AG08396 (cell line): ENCODE measurements around the gene GDI1.

ENCODE experiments used
- DNase-seq: peaks from one replicate; pipeline ENCODE4 v3.0.0; 2012; ENCODE audit warnings: low spot score, mixed read lengths

GDI1 gene

DNA sequence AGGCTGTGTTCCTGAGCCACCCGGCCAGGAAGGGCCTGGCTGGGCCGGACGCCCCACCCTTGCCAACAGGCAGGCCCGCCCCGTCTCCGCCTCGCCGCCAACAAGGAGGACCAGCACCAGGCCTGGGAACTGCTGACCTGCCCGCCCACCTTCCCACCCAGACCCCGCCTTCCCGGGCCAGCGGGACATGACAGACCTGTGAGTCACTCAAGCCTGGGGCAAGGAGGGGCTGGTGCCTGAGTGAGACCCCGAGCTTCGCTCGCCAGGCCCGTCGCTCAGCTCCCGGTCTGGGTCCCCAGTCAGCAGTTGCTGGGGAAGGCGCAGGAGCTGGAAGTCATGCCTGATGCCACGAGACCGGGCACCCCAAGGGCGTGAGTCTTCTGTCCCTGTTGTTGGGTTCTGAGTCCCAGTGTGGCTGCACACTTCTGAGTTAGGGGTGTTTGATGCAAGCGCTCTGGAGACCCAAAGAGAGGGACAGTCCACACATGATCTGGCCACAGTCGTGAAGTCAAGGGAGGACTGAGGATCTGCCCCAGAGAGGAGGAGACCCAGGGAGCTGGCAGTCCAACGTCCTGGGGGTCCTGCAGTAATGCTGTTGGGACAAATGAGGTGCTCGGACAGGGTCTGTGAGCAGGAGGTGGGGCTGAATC, 27.6 kb upstream of the GDI1 start, which contains the start of gene DNASE1L1:
DNASE1L1 (minus strand) TSS at position 33 of the 650 bp plus-strand sequence. CDS start 3,686 bp downstream, outside the sequence.
- DNase-seq = peak; percentile 62

GRCh38 chrX:154411981-154412340, 25.0 kb upstream of the GDI1 start:
- peak; percentile 62 for DNase-seq

- no peak for DNase-seq
Measured at GRCh38 chrX:154412468-154412867, 24.5 kb upstream of the GDI1 start.

- no peak for DNase-seq
Measured at GRCh38 chrX:154413142-154413541, 23.8 kb upstream of the GDI1 start.

DNA sequence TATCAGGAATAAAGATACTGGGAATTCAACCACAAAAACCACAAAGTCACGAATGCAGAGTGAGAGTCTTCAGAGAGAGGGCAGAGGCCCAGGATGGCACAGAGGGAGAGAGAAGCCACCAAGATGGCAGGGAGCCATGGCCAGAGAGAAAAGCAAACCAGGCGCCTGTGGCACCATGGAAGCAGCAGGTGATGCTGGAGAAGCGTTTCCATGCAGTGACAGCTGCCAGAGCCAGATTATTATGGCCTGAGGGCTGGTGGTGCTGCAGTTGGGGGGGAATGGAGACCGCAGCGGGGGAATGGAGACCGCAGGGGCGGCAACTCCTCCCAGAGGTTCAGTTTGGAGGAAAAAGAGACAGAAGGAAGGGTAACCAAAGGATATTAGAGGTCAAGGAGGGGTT, 19.8 kb upstream of the GDI1 start:
- no peak for DNase-seq

GRCh38 chrX:154419189-154419588, 17.8 kb upstream of the GDI1 start:
- no peak for DNase-seq

DNA sequence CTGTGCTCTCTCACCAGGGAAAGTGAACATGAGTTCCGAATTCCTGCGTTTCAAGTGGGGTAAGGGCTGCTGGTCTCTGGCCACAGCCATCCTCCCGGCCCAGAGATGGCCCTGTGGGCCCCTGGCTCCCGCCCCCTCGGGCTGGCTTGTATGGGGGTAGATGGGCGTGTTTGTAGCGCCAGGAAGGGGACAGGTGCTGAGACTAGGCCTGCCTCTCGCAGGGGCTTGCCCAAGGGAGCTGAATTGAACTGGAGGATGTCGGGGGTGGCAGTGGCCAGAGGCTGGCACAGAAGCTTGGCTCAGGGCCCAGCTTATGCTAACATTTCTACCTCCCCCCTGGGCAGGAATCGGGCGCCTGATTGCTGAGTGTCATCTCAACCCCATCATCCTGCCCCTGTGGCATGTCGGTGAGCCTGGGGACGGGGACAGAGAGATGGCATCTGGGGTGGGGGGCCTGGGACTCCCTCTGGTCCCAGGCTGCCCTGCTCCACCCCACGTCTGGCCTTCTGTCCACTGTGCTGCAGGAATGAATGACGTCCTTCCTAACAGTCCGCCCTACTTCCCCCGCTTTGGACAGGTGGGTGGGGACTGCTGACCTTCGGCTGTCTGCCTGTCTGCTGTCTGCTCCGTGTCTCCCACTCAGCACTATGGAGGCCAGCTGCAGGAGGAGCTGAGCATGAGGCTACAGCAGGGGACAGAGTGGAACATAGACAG, 17.1 kb upstream of the GDI1 start:
- no peak for DNase-seq

DNA sequence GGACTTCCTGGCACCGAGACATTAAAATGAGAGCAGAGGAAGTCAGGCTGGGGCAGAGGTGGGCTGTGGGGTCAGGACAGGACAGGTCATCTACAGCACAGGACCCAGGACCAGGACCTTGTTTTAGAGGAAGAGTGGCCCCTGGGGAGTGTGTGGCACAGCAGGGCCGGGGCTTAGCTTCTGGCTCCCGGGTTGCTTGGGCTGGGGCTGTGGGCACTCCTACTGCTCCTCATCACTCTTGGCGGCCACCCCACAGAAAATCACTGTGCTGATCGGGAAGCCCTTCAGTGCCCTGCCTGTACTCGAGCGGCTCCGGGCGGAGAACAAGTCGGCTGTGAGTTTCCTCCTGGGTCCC, 16.6 kb upstream of the GDI1 start:
- DNase-seq = no peak

GRCh38 chrX:154426916-154427770, 9.8 kb upstream of the GDI1 start:
- no peak for DNase-seq

GRCh38 chrX:154428176-154429171, 8.5 kb upstream of the GDI1 start, which contains the start of gene ATP6AP1:
ATP6AP1 (plus strand) TSS chrX:154428677; CDS start chrX:154428693, 16 bp downstream.
- DNase-seq = peak; percentile 94

GRCh38 chrX:154429711-154430110, 7.2 kb upstream of the GDI1 start:
- DNase-seq = no peak

GRCh38 chrX:154430479-154430878, 6.5 kb upstream of the GDI1 start:
- no peak for DNase-seq

GRCh38 chrX:154430916-154431315, 6.0 kb upstream of the GDI1 start:
- DNase-seq = no peak

GRCh38 chrX:154431341-154431740, 5.6 kb upstream of the GDI1 start:
- DNase-seq = no peak

DNA sequence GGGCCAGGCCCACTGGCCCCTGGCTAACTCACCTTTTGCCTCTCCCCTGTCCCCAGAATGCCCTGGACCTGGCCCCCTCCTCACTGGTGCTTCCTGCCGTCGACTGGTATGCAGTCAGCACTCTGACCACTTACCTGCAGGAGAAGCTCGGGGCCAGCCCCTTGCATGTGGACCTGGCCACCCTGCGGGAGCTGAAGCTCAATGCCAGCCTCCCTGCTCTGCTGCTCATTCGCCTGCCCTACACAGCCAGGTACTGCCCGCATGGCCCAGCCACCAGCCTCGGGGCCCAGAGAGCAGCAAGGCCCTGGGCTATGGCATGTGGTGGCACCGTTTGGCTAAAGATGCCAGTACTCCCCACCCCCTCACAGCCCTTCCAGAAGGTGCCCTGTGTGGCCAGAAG, 4.7 kb upstream of the GDI1 start:
- DNase-seq = no peak

DNA sequence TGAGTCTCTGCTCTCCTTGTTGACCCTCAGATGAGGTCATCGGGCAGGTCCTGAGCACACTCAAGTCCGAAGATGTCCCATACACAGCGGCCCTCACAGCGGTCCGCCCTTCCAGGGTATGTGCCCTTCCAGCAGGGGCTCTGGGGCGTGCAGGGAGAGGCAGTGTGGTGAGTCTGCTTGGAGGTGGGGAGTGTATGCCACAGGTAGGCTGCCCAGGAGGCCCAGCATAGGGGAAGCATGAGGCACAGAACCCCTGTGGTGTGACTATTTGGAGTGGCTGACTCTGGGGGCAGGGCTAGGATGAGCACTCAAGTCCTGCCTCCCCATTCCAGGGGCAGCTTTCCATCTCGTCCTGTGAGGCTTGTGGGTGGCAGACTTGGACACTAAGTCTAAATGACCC, 3.3 kb upstream of the GDI1 start:
- DNase-seq = no peak

DNA sequence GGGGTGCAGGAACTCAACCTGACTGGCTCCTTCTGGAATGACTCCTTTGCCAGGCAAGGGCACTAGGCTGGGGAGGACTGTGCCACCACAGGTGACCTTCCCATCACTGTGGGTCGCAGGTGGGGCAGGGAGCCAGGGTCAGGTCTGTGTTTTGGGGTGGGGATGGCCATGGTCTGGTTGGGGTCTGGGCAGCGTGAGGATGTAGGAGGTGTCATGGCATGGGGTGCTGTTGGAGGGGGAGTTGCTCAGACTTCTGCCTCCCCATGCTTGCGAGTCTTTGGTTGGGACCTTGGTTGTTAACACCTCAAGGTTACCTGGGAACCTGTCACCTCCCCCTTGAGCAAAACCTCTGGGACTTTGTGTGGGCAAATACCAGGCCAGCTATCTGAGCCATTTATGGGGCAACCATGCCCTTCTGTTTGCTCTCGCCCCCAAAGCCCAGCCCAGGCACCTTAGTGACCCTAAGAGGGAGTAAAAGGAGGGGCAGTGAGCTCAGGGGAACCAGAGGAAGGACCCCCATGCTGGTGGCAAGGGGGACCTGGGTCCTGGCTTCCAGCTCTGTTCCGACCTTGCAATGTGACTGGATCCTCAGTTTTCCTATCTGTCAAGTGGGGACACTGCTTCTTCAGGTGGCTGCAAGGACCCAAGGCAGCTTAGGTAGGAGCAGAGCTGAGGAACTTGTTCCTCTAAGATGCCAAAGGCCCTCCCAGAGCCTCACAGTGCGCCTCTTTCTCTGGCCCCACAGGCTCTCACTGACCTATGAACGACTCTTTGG, 2.4 kb upstream of the GDI1 start:
- no peak for DNase-seq

DNA sequence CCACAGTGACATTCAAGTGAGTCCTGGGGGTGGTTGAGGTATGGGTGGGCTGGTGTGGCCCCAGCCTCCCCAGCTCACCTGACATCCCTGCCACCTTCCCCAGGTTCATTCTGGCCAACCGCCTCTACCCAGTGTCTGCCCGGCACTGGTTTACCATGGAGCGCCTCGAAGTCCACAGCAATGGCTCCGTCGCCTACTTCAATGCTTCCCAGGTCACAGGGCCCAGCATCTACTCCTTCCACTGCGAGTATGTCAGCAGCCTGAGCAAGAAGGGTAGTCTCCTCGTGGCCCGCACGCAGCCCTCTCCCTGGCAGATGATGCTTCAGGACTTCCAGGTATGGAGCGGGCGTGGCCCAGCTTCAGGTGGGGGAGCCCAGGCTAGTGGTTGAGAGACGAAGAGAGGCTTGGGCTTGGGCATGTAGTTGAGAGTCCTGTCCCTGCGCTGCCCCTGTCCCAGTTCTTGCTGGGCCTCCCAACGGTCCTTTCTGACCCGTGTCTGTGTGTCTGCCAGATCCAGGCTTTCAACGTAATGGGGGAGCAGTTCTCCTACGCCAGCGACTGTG, 1.7 kb upstream of the GDI1 start:
- no peak for DNase-seq

- peak; percentile 84 for DNase-seq
Measured at GRCh38 chrX:154436374-154436982, 476 bp upstream of the GDI1 start.
